HCT116 (cell line): ENCODE data around the gene CALHM1.

ENCODE experiments used
- CTCF ChIP-seq, 3 experiments: fragments of 200-600 bp in 1 of 3; sonication (generic) in 1 of 3; IDR thresholded peaks in 2 of 3; conservative IDR thresholded peaks in 1 of 3; 2 replicates each; pipeline ENCODE4 v1.5.1; 2012 to 2017; ENCODE audit warnings: low read depth in 2 of 3, low read length in 2 of 3, antibody characterized with exemption in 1 of 3, borderline replicate concordance in 1 of 3, control low read depth in 1 of 3, mild to moderate bottlenecking in 1 of 3, mixed read lengths in 1 of 3, mixed run types in 1 of 3, moderate library complexity in 1 of 3; ENCODE audit not compliant: insufficient read depth in 1 of 3
- EZH2 ChIP-seq: fragments of 200-600 bp; sonication (generic); IDR thresholded peaks from 2 replicates; pipeline ENCODE4 v1.6.1; 2017; ENCODE audit warnings: antibody characterized with exemption, mixed run types
- POLR2A ChIP-seq: IDR thresholded peaks from 2 replicates; pipeline ENCODE4 v1.7.0; 2011; ENCODE audit warnings: borderline replicate concordance; ENCODE audit not compliant: insufficient read depth, insufficient read length; ENCODE audit errors: extremely low read depth
- POLR2AphosphoS5 ChIP-seq: IDR thresholded peaks from 2 replicates; pipeline ENCODE4 v1.6.1; 2011; ENCODE audit warnings: mild to moderate bottlenecking, low read depth, low read length, moderate library complexity
- RAD21 ChIP-seq: IDR thresholded peaks from 2 replicates; pipeline ENCODE4 v1.6.1; 2012; ENCODE audit warnings: low read depth, mild to moderate bottlenecking
- REST ChIP-seq: IDR thresholded peaks from 2 replicates; pipeline ENCODE4 v1.6.1; 2012; ENCODE audit warnings: low read depth
- SP1 ChIP-seq: IDR thresholded peaks from 2 replicates; pipeline ENCODE4 v1.6.1; 2012; ENCODE audit warnings: low read depth
- TCF7L2 ChIP-seq: IDR thresholded peaks from 2 replicates; pipeline ENCODE4 v1.7.0; 2011; ENCODE audit warnings: borderline replicate concordance, inconsistent platforms; ENCODE audit not compliant: insufficient read depth, insufficient read length; ENCODE audit errors: extremely low read depth

GRCh38 chr10:103474077-103474476, 15.4 kb upstream of the CALHM1 start:
- TF ChIP-seq TCF7L2 = no peak
- TF ChIP-seq SP1 = no peak
- TF ChIP-seq CTCF (IDR thresholded peaks at IDR 0.05 in 2 of 3, conservative IDR thresholded peaks at IDR 0.05 in 1 of 3; ENCODE audit: borderline replicate concordance in 1 of 3, insufficient read depth in 1 of 3, low read depth in 2 of 3, low read length in 2 of 3) = no peak
- TF ChIP-seq POLR2A = no peak
- no peak for TF ChIP-seq RAD21
- TF ChIP-seq POLR2AphosphoS5 = no peak
- no peak for TF ChIP-seq REST
- no peak for TF ChIP-seq EZH2
